ENCODE data around the gene BCL10.

GRCh38 chr1:85289207-85289847 is 12.9 kb upstream of the BCL10 start:
- TF ChIP-seq EZH2phosphoT487 (IDR thresholded peaks at IDR 0.05; ENCODE audit: borderline replicate concordance, low read length) (no peak), CTCF (IDR thresholded peaks at IDR 0.05; ENCODE audit: low read depth, low read length, poor library complexity, severe bottlenecking) (no peak)
